GM23338 (cell line): Measurements from ENCODE around the gene MPZL1. TPM values are rescaled to one million over a fixed set of nuclear protein-coding genes. Genes with fewer than 3 reads are reported as not detected.

Experiments used
- ATAC-seq: fragments of 200-7000 bp; cut with Tn5 transposase; 3 replicates; pipeline ENCODE4 v1.9.1; 2020
- DNase-seq: peaks from one replicate; pipeline ENCODE4 v3.0.0-alpha.2; 2015; ENCODE audit warnings: low spot score
- H2AFZ ChIP-seq: fragments of 200-600 bp; sonication (generic); 2 replicates; pipeline ENCODE4 v1.8.0; 2016; ENCODE audit warnings: antibody characterized with exemption, mild to moderate bottlenecking, moderate library complexity
- H3F3A ChIP-seq: fragments of 200-600 bp; sonication (generic); replicated peaks from 2 replicates; pipeline ENCODE4 v1.8.0; 2017; ENCODE audit warnings: antibody characterized with exemption, mixed run types, low read depth
- H3K27ac ChIP-seq: fragments of 200-600 bp; sonication (generic); 2 replicates; pipeline ENCODE4 v1.6.1; 2016; ENCODE audit warnings: low read depth
- H3K27me3 ChIP-seq: fragments of 200-600 bp; sonication (generic); 2 replicates; pipeline ENCODE4 v1.8.0; 2016; ENCODE audit warnings: mild to moderate bottlenecking, mixed run types, moderate library complexity; ENCODE audit not compliant: insufficient read depth
- H3K36me3 ChIP-seq: fragments of 200-600 bp; sonication (generic); 2 replicates; pipeline ENCODE4 v1.8.0; 2016; ENCODE audit warnings: mild to moderate bottlenecking; ENCODE audit not compliant: insufficient read depth
- H3K4me1 ChIP-seq: fragments of 200-600 bp; sonication (generic); 2 replicates; pipeline ENCODE4 v1.8.0; 2016; ENCODE audit warnings: mild to moderate bottlenecking, moderate library complexity; ENCODE audit not compliant: insufficient read depth
- H3K4me2 ChIP-seq: fragments of 200-600 bp; sonication (generic); 2 replicates; pipeline ENCODE4 v1.7.1; 2017; ENCODE audit warnings: mixed run types
- H3K4me3 ChIP-seq: fragments of 200-600 bp; sonication (generic); 2 replicates; pipeline ENCODE4 v1.6.1; 2016; ENCODE audit warnings: mixed run types
- H3K79me2 ChIP-seq: fragments of 200-600 bp; sonication (generic); replicated peaks from 2 replicates; pipeline ENCODE4 v1.8.0; 2017; ENCODE audit warnings: mild to moderate bottlenecking; ENCODE audit not compliant: insufficient read depth
- H3K9me2 ChIP-seq: fragments of 200-600 bp; sonication (generic); 2 replicates; pipeline ENCODE4 v1.8.0; 2017; ENCODE audit not compliant: insufficient read depth
- H4K20me1 ChIP-seq: fragments of 200-600 bp; sonication (generic); replicated peaks from 2 replicates; pipeline ENCODE4 v1.8.0; 2017; ENCODE audit warnings: mild to moderate bottlenecking; ENCODE audit not compliant: insufficient read depth
- H3K27ac Mint-ChIP-seq: 2 replicates; pipeline ENCODE4 v1.8.0; 2020; ENCODE audit warnings: inconsistent platforms, mild to moderate bottlenecking, moderate library complexity, mixed read lengths
- H3K27me3 Mint-ChIP-seq: 3 replicates; pipeline ENCODE4 v1.8.0; 2022; ENCODE audit warnings: low read depth, mild to moderate bottlenecking, moderate library complexity, mixed read lengths, inconsistent platforms; ENCODE audit not compliant: insufficient read depth, poor library complexity
- H3K36me3 Mint-ChIP-seq: 3 replicates; pipeline ENCODE4 v1.8.0; 2021; ENCODE audit warnings: low read depth, mild to moderate bottlenecking, inconsistent platforms, moderate library complexity, mixed read lengths
- H3K4me1 Mint-ChIP-seq: 3 replicates; pipeline ENCODE4 v1.8.0; 2020; ENCODE audit warnings: mild to moderate bottlenecking, inconsistent platforms, mixed read lengths
- H3K4me3 Mint-ChIP-seq: 3 replicates; pipeline ENCODE4 v1.8.0; 2021; ENCODE audit warnings: moderate library complexity, mild to moderate bottlenecking, inconsistent platforms, mixed read lengths
- H3K9me3 Mint-ChIP-seq: 3 replicates; pipeline ENCODE4 v1.8.0; 2020; ENCODE audit warnings: moderate library complexity, mild to moderate bottlenecking, inconsistent platforms, mixed read lengths
- CREB1 ChIP-seq: fragments of 250-450 bp; sonication (Bioruptor Pico); IDR thresholded peaks from 2 replicates; pipeline ENCODE4 v1.5.0; 2020; ENCODE audit warnings: low read depth, mild to moderate bottlenecking, moderate library complexity
- EZH2 ChIP-seq: fragments of 200-600 bp; sonication (generic); IDR thresholded peaks from one replicate; pipeline ENCODE4 v1.8.0; 2017; ENCODE audit warnings: antibody characterized with exemption, mild to moderate bottlenecking, low read depth; ENCODE audit not compliant: unreplicated experiment
- POLR2AphosphoS5 ChIP-seq: IDR thresholded peaks from 2 replicates; pipeline ENCODE4 v1.6.1; 2016; ENCODE audit warnings: antibody characterized with exemption, low read depth
- STAT1 ChIP-seq: IDR thresholded peaks from one replicate; pipeline ENCODE4 v1.6.1; 2016; ENCODE audit warnings: antibody characterized with exemption; ENCODE audit not compliant: unreplicated experiment
- ZNF331 ChIP-seq: fragments of 250-450 bp; sonication (Bioruptor Pico); IDR thresholded peaks from 2 replicates; pipeline ENCODE4 v1.5.0; 2020; ENCODE audit warnings: low read depth, mild to moderate bottlenecking, moderate library complexity
- polyA plus RNA-seq: library from polyadenylated mRNA; unstranded; fragments of >200 nt; fragmentation: Nextera tagmentation; extraction: Ambion mirVana; gene quantifications from 2 replicates; pipeline ENCODE4 v1.2.1, GENCODE V29; 2016
- total RNA-seq: library from RNA; depleted of rRNA; stranded (reverse); fragments of >200 nt; shearing (Covaris generic); gene quantifications from 2 replicates; pipeline ENCODE4 v1.2.3, GENCODE V29; 2014
- TF ChIP-seq, protein P1 (sequence below): IDR thresholded peaks from one replicate; pipeline ENCODE4 v1.6.1; 2018; ENCODE audit warnings: antibody characterized with exemption; ENCODE audit not compliant: unreplicated experiment
- TF ChIP-seq, protein P2 (sequence below): IDR thresholded peaks from 2 replicates; pipeline ENCODE4 v1.6.1; 2016; ENCODE audit warnings: antibody characterized with exemption
- TF ChIP-seq, protein P3 (sequence below), 2 experiments: fragments of 200-600 bp in 1 of 2; sonication (generic) in 1 of 2; conservative IDR thresholded peaks; 2 replicates each; pipeline versions ENCODE4 v1.5.1 to v1.6.1; 2016 to 2017; ENCODE audit warnings: antibody characterized with exemption in 2 of 2, low read depth in 2 of 2, mild to moderate bottlenecking in 2 of 2, moderate library complexity in 1 of 2

MPZL1 gene
- total and polyA plus RNA-seq, 2 experiments from 2014 or later, result 35.1 to 85.1 TPM

DNA sequence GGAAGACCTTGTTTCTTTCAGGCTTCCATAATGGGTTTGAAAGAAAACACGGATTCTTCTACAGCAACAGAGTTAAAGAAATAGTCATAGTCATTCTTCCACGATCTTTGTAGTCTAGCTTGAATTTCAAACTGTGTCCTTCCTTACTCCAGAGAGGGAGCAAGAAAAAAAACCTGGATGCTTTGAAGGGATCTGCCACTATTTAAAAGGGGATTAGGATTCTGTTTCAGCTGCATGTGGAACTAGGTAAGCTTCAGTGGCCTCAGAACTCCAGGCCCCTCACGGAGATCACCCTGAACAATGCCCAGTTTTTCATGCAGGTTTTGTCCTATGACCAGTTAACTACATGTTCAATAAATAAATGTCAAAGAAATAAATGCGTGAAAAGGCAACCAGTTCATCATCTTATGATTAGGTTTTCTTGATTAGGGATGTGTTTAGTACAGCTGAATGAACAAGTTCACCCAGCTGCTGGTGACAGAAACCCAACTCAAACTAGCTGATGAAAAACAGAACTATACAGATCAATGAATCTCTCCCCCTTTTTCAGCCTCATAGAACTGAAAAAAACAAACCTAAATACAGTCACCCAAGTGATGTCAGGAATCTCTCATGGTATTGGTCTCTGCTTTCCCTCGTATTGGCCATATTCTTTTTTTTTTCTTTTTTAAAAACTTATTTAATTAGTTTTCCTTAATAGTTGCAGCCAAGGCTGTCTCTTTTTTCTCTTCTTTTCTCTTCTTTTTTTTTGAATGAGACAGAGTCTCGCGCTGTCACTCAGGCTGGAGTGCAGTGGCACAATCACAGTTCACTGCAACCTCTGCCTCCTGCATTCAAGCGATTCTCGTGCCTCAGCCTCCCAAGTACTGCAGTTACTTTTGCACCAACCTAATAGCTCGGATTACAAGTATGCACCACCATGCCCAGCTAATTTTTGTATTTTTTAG lies 14.6 kb upstream of the MPZL1 start (continued):
- TF ChIP-seq, protein P1, sequence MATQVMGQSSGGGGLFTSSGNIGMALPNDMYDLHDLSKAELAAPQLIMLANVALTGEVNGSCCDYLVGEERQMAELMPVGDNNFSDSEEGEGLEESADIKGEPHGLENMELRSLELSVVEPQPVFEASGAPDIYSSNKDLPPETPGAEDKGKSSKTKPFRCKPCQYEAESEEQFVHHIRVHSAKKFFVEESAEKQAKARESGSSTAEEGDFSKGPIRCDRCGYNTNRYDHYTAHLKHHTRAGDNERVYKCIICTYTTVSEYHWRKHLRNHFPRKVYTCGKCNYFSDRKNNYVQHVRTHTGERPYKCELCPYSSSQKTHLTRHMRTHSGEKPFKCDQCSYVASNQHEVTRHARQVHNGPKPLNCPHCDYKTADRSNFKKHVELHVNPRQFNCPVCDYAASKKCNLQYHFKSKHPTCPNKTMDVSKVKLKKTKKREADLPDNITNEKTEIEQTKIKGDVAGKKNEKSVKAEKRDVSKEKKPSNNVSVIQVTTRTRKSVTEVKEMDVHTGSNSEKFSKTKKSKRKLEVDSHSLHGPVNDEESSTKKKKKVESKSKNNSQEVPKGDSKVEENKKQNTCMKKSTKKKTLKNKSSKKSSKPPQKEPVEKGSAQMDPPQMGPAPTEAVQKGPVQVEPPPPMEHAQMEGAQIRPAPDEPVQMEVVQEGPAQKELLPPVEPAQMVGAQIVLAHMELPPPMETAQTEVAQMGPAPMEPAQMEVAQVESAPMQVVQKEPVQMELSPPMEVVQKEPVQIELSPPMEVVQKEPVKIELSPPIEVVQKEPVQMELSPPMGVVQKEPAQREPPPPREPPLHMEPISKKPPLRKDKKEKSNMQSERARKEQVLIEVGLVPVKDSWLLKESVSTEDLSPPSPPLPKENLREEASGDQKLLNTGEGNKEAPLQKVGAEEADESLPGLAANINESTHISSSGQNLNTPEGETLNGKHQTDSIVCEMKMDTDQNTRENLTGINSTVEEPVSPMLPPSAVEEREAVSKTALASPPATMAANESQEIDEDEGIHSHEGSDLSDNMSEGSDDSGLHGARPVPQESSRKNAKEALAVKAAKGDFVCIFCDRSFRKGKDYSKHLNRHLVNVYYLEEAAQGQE, result no peak
- no peak for TF ChIP-seq POLR2AphosphoS5
- TF ChIP-seq, protein P2, sequence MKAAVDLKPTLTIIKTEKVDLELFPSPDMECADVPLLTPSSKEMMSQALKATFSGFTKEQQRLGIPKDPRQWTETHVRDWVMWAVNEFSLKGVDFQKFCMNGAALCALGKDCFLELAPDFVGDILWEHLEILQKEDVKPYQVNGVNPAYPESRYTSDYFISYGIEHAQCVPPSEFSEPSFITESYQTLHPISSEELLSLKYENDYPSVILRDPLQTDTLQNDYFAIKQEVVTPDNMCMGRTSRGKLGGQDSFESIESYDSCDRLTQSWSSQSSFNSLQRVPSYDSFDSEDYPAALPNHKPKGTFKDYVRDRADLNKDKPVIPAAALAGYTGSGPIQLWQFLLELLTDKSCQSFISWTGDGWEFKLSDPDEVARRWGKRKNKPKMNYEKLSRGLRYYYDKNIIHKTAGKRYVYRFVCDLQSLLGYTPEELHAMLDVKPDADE, result no peak
- TF ChIP-seq ZNF331 (CRISPR knock-in tag), result no peak
- no peak for TF ChIP-seq CREB1 (CRISPR knock-in tag)

DNA sequence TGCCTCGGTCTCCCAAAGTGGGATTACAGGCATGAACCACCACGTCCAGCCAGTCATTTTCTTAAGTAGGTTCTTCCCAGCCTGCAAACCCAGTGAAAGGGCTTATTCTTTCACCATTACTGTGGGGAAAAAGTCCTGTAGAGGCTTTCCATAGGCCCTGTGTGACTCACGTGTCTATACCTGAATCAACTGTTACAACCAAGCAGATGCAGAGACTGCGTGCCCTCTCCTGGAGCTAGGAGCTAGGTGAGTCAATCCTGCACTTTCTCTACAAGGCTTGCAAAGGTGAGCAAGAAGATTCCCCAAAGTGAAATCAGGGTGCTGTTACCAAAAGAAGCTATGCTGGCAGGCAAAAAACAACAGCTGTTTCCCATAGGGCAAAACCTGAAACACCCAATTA lies 13.8 kb upstream of the MPZL1 start:
- no peaks in the 10 kb centered on the region for H4K20me1 ChIP-seq
- H3K4me3 ChIP-seq, result no peak overlapping the region
- 0 out of 2 replicates have a peak, but pooled peaks cover under 1% of the 10 kb centered on the region for H3F3A ChIP-seq
- H3K27me3 Mint-ChIP-seq, result peaks cover 13% of the 10 kb centered on the region
- peaks cover 54% of the 10 kb centered on the region for H3K4me1 Mint-ChIP-seq
- no peak overlapping the region for H3K4me2 ChIP-seq
- DNase-seq, result no peak
- H3K27ac Mint-ChIP-seq, result no peak overlapping the region
- H3K4me1 ChIP-seq, result peaks cover 50% of the 10 kb centered on the region
- H3K9me2 ChIP-seq, result no peaks in the 10 kb centered on the region
- no peak overlapping the region for H3K4me3 Mint-ChIP-seq
- no peak overlapping the region for H2AFZ ChIP-seq
- H3K9me3 Mint-ChIP-seq, result no peaks in the 10 kb centered on the region; the same call in 1 of the 3 replicates
- ATAC-seq, result no peak
- H3K36me3 Mint-ChIP-seq, result no peaks in the 10 kb centered on the region
- no peak overlapping the region for H3K27ac ChIP-seq
- TF ChIP-seq EZH2, result no peak
- TF ChIP-seq, protein P3, sequence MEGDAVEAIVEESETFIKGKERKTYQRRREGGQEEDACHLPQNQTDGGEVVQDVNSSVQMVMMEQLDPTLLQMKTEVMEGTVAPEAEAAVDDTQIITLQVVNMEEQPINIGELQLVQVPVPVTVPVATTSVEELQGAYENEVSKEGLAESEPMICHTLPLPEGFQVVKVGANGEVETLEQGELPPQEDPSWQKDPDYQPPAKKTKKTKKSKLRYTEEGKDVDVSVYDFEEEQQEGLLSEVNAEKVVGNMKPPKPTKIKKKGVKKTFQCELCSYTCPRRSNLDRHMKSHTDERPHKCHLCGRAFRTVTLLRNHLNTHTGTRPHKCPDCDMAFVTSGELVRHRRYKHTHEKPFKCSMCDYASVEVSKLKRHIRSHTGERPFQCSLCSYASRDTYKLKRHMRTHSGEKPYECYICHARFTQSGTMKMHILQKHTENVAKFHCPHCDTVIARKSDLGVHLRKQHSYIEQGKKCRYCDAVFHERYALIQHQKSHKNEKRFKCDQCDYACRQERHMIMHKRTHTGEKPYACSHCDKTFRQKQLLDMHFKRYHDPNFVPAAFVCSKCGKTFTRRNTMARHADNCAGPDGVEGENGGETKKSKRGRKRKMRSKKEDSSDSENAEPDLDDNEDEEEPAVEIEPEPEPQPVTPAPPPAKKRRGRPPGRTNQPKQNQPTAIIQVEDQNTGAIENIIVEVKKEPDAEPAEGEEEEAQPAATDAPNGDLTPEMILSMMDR (conservative IDR thresholded peaks at IDR 0.05; ENCODE audit: low read depth in 2 of 2), result no peak
- no peak for TF ChIP-seq STAT1
- H3K27me3 ChIP-seq, result peaks cover 18% of the 10 kb centered on the region
- no peaks in the 10 kb centered on the region for H3K36me3 ChIP-seq
- no peaks in the 10 kb centered on the region for H3K79me2 ChIP-seq
